IPS-18c (cell line): ENCODE results near the gene MCF2L2.
"Not testable (repeated sequence)": the region's sequence is repeated elsewhere in the genome, so short reads cannot be mapped to it uniquely, and the experiment has no call there.

Experiments
- H3K4me3 ChIP-seq: 2 replicates; pipeline ENCODE4 v1.7.0; 2013; ENCODE audit warnings: low read depth, mild to moderate bottlenecking, low read length, moderate library complexity; ENCODE audit not compliant: insufficient read depth
- H3K9me3 ChIP-seq: one replicate; pipeline ENCODE4 v1.6.1; 2013; ENCODE audit warnings: mild to moderate bottlenecking, low read length, moderate library complexity; ENCODE audit not compliant: control insufficient read depth, insufficient read depth

MCF2L2 gene

GRCh38 chr3:183202004-183202722, 226.3 kb downstream of the MCF2L2 start:
- Histone ChIP-seq H3K4me3 (no peak overlapping the region), H3K9me3 (no peaks in the 10 kb centered on the region)

DNA sequence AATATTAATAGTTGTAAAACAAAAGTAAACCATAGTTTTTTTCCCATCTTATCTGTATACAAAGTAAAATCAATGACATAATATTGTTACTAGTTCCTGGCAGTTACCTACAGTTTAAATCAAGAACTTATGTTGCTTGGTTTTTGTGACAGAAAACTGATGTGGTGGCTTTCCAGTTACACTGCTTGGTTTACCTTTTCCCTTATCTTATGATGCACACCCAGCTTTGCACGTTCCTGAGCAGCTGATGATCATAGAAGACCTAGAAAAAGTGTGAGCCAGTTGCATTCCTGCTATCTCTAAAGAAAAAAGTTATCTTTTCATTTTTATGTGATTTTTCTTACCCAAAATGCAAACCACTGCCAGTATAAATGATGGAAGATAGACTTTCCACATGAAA, 229.5 kb downstream of the MCF2L2 start:
- no peaks in the 10 kb centered on the region for H3K9me3 ChIP-seq

GRCh38 chr3:183197734-183198133, 230.7 kb downstream of the MCF2L2 start:
- Histone ChIP-seq H3K4me3 (no peak overlapping the region), H3K9me3 (no peaks in the 10 kb centered on the region)

More for the DNA sequence above, 229.5 kb downstream of the MCF2L2 start:
- H3K4me3 ChIP-seq = no peak overlapping the region

DNA sequence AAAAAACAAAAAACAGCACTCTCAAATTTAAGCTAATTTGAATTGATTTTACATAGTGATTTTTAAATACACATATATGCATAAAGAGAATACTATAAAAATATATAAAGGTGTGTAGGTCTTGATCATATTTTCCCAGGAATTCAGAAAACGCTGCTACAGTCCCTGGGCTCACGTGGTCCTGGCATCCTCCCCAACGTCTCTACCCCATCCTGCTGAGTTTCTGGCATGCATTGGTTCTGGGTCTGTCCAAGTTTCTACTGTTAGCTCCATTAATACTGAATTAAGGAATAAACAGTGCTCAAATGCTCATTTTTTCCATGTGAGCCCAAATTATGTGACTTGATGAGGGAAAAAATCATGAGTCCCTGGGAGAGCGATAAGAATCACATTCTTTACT, 233.2 kb downstream of the MCF2L2 start:
- H3K9me3 ChIP-seq = no peaks in the 10 kb centered on the region
- H3K4me3 ChIP-seq = no peak overlapping the region

DNA sequence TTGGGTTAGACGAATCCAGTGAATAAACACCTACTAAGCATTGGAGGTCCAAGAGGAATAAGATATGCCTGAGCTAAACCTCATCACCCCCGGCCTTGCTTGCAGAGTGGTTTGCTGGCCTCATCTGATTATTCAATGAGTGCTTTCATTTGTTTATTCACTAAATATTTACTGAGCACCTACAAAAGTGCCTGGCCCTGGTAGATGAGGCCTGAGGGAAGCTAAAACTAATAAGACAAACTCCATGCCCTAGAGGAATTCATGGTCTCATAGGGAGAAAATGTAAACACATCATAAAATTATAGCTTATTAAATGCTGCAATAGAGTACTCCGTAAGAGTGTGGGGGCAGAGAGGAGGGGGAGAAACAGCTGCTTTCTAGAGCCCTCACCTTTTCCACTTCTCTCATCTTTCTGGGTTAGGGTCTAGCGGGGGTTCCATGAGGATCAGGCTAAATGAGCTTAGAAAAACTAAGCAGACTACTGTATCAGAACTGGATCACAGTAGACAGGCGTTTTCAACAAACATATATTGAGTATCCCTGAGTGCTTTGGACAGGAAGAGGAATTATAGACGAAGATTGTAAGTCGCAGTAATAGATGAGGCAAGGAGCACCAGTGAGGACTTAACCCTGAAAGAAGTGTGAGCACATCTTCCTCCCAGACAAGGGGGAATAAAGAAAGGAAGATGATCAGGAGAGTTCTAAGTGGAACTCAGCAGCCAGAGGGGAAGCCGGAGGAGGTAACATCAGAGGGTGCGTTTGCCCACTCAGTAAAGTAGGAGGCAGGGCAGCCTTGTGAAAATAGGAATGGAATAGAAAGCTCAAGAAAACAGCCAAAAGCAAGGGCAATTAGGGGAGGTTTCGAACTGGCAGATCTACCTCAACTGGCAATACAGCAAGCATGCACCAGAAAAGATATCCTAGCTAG, 234.4 kb downstream of the MCF2L2 start:
- no peaks in the 10 kb centered on the region for H3K9me3 ChIP-seq
- no peak overlapping the region for H3K4me3 ChIP-seq

- H3K9me3 ChIP-seq = no peaks in the 10 kb centered on the region
- H3K4me3 ChIP-seq = no peak overlapping the region
Measured at GRCh38 chr3:183192650-183193300, 235.6 kb downstream of the MCF2L2 start.

DNA sequence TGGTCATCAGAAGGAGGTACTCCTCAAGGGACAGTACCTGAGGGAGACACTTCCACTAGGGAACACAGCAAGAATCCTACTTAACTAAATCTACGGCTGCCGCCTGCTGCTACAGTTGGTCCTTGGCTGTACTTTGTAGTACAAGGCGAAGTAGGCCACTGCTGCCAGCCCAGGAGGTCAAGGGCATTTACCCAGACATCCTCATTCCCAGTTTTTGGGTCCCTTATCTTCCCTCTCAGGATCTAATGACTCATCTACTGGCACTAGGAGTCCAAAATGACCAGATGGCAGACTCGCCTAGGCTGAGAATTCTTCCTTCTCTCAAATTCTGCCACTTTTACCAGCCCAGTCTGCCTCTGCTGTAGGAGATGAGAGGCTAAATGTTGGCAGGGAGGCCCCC, 238.8 kb downstream of the MCF2L2 start:
- no peak overlapping the region for H3K4me3 ChIP-seq

GRCh38 chr3:183188895-183189462, 239.4 kb downstream of the MCF2L2 start:
- H3K4me3 ChIP-seq = no peak overlapping the region
- no peaks in the 10 kb centered on the region for H3K9me3 ChIP-seq

More for the DNA sequence above, 238.8 kb downstream of the MCF2L2 start:
- no peaks in the 10 kb centered on the region for H3K9me3 ChIP-seq

- no peaks in the 10 kb centered on the region for H3K9me3 ChIP-seq
- H3K4me3 ChIP-seq = no peak overlapping the region
Measured at GRCh38 chr3:183185696-183186095, 242.7 kb downstream of the MCF2L2 start.

DNA sequence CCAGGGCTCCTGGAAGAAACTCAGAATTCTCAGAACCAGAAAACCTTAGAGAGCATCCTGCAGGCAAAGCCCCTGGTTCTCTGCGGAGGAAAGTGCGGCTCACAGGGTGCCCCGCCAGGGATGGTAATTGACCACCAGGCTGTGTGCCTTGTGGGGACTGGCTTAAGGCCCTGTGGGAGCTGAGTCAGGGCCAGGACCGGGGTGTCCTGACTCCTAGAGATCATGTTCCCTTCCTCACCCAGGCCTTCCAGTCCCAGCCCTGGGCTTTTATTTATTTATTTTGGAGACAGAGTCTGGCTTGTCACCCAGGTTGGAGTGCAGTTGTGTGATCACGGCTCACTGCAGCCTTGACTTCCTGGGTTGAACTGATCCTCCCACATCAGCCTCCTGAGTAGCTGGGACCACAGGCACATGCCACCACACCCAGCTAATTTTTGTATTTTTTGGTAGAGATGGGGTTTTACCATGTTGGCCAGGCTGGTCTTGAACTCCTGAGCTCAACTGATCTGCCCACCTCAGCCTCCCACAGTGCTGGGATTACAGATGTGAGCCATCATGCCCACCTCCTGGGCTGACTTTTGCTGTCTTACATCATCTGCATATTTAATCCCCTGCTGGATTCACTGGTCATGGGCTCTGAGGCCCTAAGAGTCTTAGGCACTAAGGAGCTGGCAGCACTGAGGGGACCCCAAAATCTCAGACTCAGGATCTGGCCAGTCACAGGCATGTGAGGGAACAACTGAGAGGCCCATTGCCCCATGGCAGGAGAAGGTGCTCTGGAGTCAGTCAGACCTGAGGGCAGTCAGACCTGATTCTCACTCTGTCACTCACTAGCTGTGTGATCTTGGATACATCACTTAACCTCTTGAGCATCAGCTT, 245.4 kb downstream of the MCF2L2 start:
- Histone ChIP-seq H3K9me3 (no peaks in the 10 kb centered on the region), H3K4me3 (no peak overlapping the region)

DNA sequence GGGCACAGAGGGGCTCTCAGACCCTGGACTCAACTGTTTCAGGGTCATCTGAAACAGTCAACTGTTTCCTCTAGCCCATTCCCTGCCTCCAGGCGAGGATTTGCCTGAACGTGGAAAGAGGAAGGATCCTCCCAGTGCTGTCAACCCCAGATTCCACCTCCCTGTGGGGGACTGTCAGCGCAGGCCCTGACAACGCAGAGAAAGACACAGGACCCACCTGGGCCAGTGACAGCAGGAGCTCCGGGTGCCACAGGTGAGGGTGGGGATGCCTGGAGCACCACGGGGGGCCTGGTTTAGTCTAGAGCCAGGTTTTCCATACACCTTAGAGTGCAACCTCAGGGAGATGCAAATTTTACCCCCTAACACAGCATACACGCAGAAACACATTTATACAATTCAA, 246.3 kb downstream of the MCF2L2 start:
- Histone ChIP-seq H3K4me3 (no peak overlapping the region), H3K9me3 (no peaks in the 10 kb centered on the region)

DNA sequence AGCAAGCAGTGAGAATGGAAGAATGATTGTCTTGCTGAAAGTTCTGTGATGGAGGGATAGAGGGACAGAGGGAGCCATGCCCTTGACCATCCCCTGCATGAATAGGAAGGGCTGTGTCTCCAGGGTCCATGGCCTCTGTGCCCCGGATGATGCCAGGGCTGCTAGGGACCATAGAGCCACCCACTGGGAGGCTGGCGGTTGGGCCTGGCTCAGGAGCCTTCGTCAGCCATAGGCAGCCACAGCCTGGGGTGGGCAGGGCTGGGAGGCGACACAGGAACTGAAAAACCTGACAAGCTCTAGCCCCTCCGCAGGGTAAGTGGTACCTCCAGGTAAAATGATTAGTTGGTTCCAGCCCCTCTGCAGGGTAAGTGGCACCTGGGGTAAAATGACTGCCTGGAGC, 246.8 kb downstream of the MCF2L2 start:
- H3K4me3 ChIP-seq = no peak overlapping the region
- no peaks in the 10 kb centered on the region for H3K9me3 ChIP-seq

DNA sequence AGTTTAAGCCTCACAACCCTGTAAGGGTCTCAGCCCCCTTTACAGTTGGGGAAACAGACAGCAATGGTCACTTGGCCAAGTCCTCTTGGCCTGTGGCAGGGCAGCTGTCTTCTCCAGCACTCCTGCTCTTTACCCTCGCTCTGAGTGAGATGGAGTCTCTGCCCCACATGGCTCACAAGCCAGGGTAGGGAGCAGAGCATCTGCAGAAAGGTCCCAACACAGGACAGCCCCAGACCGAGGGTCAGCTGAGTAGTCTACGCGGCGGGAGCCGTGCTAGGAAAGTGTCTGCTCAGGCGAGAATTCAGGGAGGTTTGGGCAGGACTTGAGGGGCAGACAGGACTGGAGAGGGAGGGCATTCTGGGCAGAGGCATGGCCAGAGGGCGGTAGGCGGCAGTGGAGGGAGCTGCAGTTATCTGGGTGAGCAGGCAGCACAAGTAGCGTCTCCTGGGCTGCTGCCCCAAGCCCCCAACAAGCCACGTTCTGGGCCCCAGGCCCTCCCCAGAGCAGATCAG, 247.6 kb downstream of the MCF2L2 start:
- no peak overlapping the region for H3K4me3 ChIP-seq
- no peaks in the 10 kb centered on the region for H3K9me3 ChIP-seq

- Histone ChIP-seq H3K9me3 (no peaks in the 10 kb centered on the region), H3K4me3 (peak overlapping the region; percentile 17; the same call in 1 of the 2 replicates)
Measured at GRCh38 chr3:183180110-183180783, 248.2 kb downstream of the MCF2L2 start.

DNA sequence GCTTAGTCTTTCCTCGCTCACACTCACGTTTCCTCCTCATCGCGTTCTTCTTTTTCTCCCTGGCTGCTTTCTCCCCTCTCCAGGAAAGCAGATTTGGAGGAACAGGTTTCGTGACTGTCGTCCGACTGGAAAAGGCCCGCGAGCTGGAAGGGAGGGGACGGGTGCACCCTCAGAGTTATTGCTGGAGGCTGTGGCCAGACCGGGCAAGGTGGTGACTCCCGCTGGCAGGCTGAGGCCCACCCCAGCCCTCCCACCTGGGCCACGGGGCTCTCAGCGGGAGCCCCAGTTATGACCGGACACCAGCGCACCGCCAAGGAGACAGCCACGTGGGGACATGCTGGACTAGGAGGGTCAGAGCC, 248.9 kb downstream of the MCF2L2 start:
- not testable (repeated sequence) for H3K9me3 ChIP-seq
- H3K4me3 ChIP-seq = peak overlapping the region; percentile 55
